ENCODE measurements around the gene KAT7.
"Not testable (repeated sequence)": the region's sequence is repeated elsewhere in the genome, so short reads cannot be mapped to it uniquely, and the experiment has no call there.

KAT7 gene

GRCh38 chr17:49788478-49789242 is at the start of gene KAT7:
Gene KAT7 (plus strand): TSS chr17:49788681. CDS start chr17:49788835, 154 bp downstream.
- peak; percentile 96 for DNase-seq (ENCODE audit: low spot score)

GRCh38 chr17:49739641-49740271 is 48.7 kb upstream of the KAT7 start:
- DNase-seq (ENCODE audit: low spot score) = no peak

DNA sequence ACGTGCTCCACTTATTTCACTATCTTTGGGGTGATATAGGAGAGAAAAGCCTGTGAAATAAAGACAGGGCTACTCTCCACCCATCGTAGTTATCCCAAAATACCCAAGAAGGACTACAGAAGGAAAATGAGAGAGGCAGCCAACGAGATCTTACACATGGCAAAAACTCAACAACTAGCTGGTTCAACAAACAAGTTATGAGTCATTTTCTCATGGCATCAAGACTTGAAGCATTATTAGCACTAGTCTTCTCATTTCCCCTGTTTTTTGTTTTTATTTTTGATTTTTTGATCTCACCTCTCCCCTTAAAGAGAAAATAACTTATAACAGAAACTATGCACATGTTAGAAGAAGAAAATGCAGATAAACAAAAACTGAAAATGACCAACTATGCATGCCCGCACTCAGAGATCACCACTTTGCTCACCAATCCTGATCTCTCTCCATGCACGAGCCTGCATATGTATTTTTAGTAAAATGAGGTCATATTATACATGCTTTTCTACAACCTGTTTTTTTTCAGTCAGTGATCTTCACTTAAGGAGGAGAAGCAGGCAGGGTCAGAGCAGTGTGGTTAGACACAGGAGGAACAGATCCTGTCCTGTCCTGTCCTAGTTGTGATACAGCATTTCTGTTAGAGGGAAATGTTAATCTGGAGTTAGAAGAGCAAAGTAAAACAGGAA is 47.3 kb upstream of the KAT7 start:
- peak; percentile 51 for DNase-seq (ENCODE audit: low spot score)

- no peak for DNase-seq (ENCODE audit: low spot score)
Measured at GRCh38 chr17:49741692-49742076, 46.8 kb upstream of the KAT7 start.

DNA sequence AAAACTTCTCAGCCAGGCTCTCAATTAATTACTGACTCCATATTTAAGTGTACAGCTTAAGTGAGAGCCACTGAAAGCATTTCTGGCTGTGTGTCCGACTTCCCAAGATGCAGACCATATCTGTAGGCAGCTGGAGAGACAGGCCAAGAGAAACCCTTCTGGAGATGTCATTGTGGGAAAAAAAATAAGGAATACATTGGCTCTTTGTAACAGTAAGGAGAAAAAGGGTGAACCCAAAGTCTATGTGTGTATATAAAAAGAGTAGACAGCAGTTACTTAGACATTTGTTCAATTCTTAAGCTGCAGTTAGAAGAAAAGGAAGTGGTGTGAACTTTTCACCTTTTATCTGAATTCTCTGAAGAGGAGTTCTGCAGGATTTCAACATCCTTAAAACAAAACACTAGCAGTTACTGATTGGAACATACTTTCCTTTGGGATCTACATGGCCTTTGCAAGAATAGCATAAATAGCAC is 46.3 kb upstream of the KAT7 start:
- DNase-seq (ENCODE audit: low spot score) = no peak

- DNase-seq (ENCODE audit: low spot score) = no peak
Measured at GRCh38 chr17:49745175-49746139, 43.0 kb upstream of the KAT7 start.

- DNase-seq (ENCODE audit: low spot score) = no peak
Measured at GRCh38 chr17:49746791-49747490, 41.5 kb upstream of the KAT7 start.

DNA sequence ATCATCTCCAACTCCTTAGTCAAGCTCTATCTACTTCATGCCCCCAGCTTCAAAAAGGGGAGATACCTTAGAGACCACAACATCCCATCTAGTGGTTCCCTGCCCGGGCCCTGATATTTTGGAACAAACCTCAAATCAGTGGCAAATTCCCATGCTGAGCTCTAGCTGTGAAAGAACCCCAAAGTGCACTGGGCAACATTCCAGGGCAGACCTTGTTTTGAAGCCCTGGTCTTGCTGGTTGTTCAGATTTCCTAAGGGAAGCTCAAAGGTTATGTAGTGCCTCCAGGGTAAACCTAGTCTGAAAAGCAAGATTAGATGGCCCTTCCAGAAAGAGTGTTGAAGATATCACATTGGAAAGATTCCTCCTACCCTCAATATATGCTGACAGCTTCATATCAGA is 40.8 kb upstream of the KAT7 start:
- DNase-seq (ENCODE audit: low spot score) = no peak

GRCh38 chr17:49748223-49748622 is 40.3 kb upstream of the KAT7 start:
- no peak for DNase-seq (ENCODE audit: low spot score)

- no peak for DNase-seq (ENCODE audit: low spot score)
Measured at GRCh38 chr17:49748791-49749190, 39.7 kb upstream of the KAT7 start.

DNA sequence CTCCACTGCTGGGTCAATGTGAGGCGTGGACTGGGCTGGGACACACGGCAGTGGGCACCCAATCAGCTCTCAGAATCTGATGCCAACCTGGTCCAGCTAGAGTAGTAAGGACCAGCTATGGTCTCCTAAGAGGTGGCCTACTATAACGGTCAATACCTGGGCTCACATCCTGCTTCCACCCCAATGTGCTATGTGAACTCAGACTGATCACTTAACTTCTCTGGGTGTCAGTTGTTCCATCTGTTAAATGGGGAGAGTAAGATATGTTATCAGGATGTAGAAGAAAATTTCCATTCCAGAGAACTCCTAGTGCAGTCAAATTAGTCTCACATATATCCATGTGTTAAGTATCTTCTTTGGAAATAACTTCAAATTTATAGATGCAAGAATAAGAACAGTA is 38.8 kb upstream of the KAT7 start:
- no peak for DNase-seq (ENCODE audit: low spot score)

DNA sequence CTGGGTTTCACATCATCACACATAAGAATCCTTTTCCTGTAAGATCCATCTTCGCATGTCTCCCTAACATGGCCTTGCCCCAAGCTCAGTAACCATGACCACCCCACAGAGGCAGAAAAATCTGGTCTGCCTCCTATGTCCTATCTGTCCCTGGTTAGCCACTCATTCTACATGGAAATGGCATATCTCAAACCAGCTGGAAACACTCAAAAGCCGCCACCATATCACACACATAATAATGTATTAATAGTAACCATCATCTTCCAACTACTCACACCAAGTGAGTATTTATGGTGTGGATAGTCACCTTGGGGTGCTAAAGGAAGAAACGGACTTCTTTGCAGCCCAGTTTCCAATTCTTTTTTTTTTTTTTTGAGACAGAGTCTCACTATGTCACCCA is 36.0 kb upstream of the KAT7 start:
- no peak for DNase-seq (ENCODE audit: low spot score)

GRCh38 chr17:49753959-49754391 is 34.5 kb upstream of the KAT7 start:
- no peak for DNase-seq (ENCODE audit: low spot score)

DNA sequence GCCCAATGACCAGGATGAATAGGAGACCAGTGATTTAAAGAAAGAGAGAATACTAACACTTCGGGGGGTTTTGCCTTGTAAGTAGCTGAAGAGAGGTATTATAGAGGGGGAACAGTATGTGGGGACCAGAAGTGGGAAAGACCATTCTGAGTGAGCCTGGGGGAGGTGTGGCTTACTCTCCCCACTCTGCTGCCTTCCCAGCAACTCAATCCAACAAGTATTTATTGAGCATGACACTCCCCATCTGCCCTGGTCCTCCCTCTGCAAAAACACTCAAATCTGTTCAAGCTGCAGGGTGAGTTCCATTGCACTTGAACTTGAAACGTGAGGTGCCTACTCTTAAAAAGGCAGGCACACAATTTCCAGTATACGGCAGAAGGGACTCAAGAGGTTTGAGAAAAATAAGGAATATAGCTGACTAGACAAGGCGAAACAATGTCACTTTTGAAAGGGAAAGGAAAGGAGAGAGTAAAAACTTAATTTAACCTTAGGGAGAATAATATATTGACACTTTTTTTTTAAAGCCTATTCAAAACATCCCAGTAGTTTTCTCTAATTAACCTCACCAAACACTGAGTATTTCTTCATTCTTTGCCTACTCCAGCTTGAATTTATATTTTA is 32.7 kb upstream of the KAT7 start:
- no peak for DNase-seq (ENCODE audit: low spot score)

- DNase-seq (ENCODE audit: low spot score) = no peak
Measured at GRCh38 chr17:49756323-49757150, 31.9 kb upstream of the KAT7 start.

- no peak for DNase-seq (ENCODE audit: low spot score)
Measured at GRCh38 chr17:49757151-49757777, 31.2 kb upstream of the KAT7 start.

DNA sequence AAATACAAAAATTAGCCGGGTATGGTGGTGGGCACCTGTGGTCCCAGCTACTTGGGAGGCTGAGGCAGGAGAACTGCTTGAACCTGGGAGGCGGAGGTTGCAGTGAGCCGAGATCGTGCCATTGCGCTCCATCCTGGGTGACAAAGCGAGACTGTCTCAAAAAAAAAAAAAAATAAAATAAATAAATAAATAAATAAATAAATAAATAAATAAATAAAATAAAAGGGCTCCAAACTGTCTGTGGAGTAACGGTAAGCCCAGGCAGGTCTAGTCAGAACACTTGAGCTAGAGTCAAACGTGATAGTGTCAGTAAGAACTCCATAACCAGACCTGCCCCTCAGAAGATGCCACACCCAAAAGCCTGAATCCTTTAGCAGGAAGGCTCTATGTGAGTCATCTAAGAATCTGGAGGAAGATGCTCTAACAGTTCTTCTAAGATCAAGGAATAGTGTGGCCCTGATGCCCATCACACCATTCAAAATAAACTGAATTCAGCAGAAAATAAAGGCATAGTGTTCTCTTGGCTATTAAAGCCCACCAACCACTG is 29.9 kb upstream of the KAT7 start:
- DNase-seq (ENCODE audit: low spot score) = not testable (repeated sequence)

- no peak for DNase-seq (ENCODE audit: low spot score)
Measured at GRCh38 chr17:49759203-49759602, 29.3 kb upstream of the KAT7 start.

- no peak for DNase-seq (ENCODE audit: low spot score)
Measured at GRCh38 chr17:49760296-49760695, 28.2 kb upstream of the KAT7 start.

Measured in AG08396 (cell line).